H9 (cell line): ENCODE results near the gene OIP5. TPM values are rescaled to one million over a fixed set of nuclear protein-coding genes. Genes with fewer than 3 reads are reported as not detected.

ENCODE experiments used
- DNase-seq: peaks from one replicate; pipeline ENCODE4 v3.0.0-alpha.2; 2017
- H2AFZ ChIP-seq: one replicate; pipeline ENCODE4 v1.6.1; 2013; ENCODE audit warnings: mild to moderate bottlenecking, low read length, control low read depth, moderate library complexity
- H2AK5ac ChIP-seq: 2 replicates; pipeline ENCODE4 v1.6.1; 2013; ENCODE audit warnings: low read length, control low read depth, mixed read lengths; ENCODE audit not compliant: insufficient read length
- H2BK120ac ChIP-seq: one replicate; pipeline ENCODE4 v1.6.1; 2013; ENCODE audit warnings: low read depth, mild to moderate bottlenecking, low read length, control low read depth, inconsistent platforms; ENCODE audit not compliant: poor library complexity, severe bottlenecking
- H2BK12ac ChIP-seq: 2 replicates; pipeline ENCODE4 v1.6.1; 2013; ENCODE audit warnings: low read length, control low read depth, mixed read lengths, low read depth; ENCODE audit not compliant: insufficient read length
- H2BK15ac ChIP-seq: 2 replicates; pipeline ENCODE4 v1.6.1; 2013; ENCODE audit warnings: low read depth, low read length, control low read depth
- H2BK20ac ChIP-seq: one replicate; pipeline ENCODE4 v1.6.1; 2013; ENCODE audit warnings: low read depth, mild to moderate bottlenecking, low read length, control low read depth, inconsistent platforms; ENCODE audit not compliant: poor library complexity, severe bottlenecking
- H2BK5ac ChIP-seq: 2 replicates; pipeline ENCODE4 v1.6.1; 2013; ENCODE audit warnings: low read length, control low read depth, mixed read lengths; ENCODE audit not compliant: insufficient read length
- H3K14ac ChIP-seq: 2 replicates; pipeline ENCODE4 v1.6.1; 2013; ENCODE audit warnings: low read length, control low read depth; ENCODE audit not compliant: insufficient read depth
- H3K18ac ChIP-seq: 2 replicates; pipeline ENCODE4 v1.6.1; 2013; ENCODE audit warnings: low read depth, mild to moderate bottlenecking, mixed read lengths, low read length, control low read depth; ENCODE audit not compliant: insufficient read length
- H3K23ac ChIP-seq: 2 replicates; pipeline ENCODE4 v1.6.1; 2013; ENCODE audit warnings: low read length, control low read depth, mixed read lengths, low read depth; ENCODE audit not compliant: insufficient read length
- H3K23me2 ChIP-seq: 2 replicates; pipeline ENCODE4 v1.6.1; 2013; ENCODE audit warnings: low read depth, mild to moderate bottlenecking, mixed read lengths, low read length, control low read depth; ENCODE audit not compliant: insufficient read length, poor library complexity, severe bottlenecking
- H3K27ac ChIP-seq: 2 replicates; pipeline ENCODE4 v1.5.1; 2013; ENCODE audit warnings: low read length, control low read depth, mixed read lengths, low read depth; ENCODE audit not compliant: insufficient read length
- H3K27me3 ChIP-seq: 2 replicates; pipeline ENCODE4 v1.6.1; 2013; ENCODE audit warnings: low read length, control low read depth, inconsistent platforms; ENCODE audit not compliant: insufficient read depth
- H3K4ac ChIP-seq: 2 replicates; pipeline ENCODE4 v1.6.1; 2013; ENCODE audit warnings: low read depth, mild to moderate bottlenecking, control low read depth, inconsistent platforms, low read length, moderate library complexity
- H3K4me1 ChIP-seq: 2 replicates; pipeline ENCODE4 v1.6.1; 2013; ENCODE audit warnings: low read length, control low read depth, inconsistent platforms; ENCODE audit not compliant: insufficient read depth
- H3K4me2 ChIP-seq: 2 replicates; pipeline ENCODE4 v1.6.1; 2013; ENCODE audit warnings: low read length, control low read depth, mixed read lengths; ENCODE audit not compliant: insufficient read length, insufficient read depth
- H3K56ac ChIP-seq: 2 replicates; pipeline ENCODE4 v1.6.1; 2013; ENCODE audit warnings: low read depth, mild to moderate bottlenecking, mixed read lengths, low read length, control low read depth; ENCODE audit not compliant: insufficient read length
- H3K79me1 ChIP-seq: 2 replicates; pipeline ENCODE4 v1.6.1; 2013; ENCODE audit warnings: low read depth, mild to moderate bottlenecking, moderate library complexity, low read length, control low read depth, inconsistent platforms; ENCODE audit not compliant: insufficient read depth, poor library complexity, severe bottlenecking
- H3K79me2 ChIP-seq: 2 replicates; pipeline ENCODE4 v1.6.1; 2013; ENCODE audit warnings: low read length, control low read depth, inconsistent platforms; ENCODE audit not compliant: insufficient read depth
- H3K9ac ChIP-seq: 2 replicates; pipeline ENCODE4 v1.6.1; 2013; ENCODE audit warnings: low read length, control low read depth, mixed read lengths; ENCODE audit not compliant: insufficient read length; ENCODE audit errors: extremely low read depth
- H3K9me3 ChIP-seq: one replicate; pipeline ENCODE4 v1.6.1; 2013; ENCODE audit warnings: low read depth, low read length, inconsistent platforms; ENCODE audit not compliant: control insufficient read depth
- H3T11ph ChIP-seq: one replicate; pipeline ENCODE4 v1.6.1; 2013; ENCODE audit warnings: mild to moderate bottlenecking, low read length, control low read depth, inconsistent platforms
- H4K20me1 ChIP-seq: one replicate; pipeline ENCODE4 v1.6.1; 2013; ENCODE audit not compliant: control insufficient read depth, insufficient read length, insufficient read depth
- H4K5ac ChIP-seq: 2 replicates; pipeline ENCODE4 v1.6.1; 2013; ENCODE audit warnings: low read depth, mild to moderate bottlenecking, mixed read lengths, low read length, control low read depth; ENCODE audit not compliant: insufficient read length
- H4K8ac ChIP-seq: replicated peaks from 2 replicates; pipeline ENCODE4 v1.6.1; 2013; ENCODE audit warnings: low read length, control low read depth, mixed read lengths, low read depth; ENCODE audit not compliant: insufficient read length
- H4K91ac ChIP-seq: 2 replicates; pipeline ENCODE4 v1.6.1; 2013; ENCODE audit warnings: low read depth, mild to moderate bottlenecking, moderate library complexity, mixed read lengths, low read length, control low read depth; ENCODE audit not compliant: insufficient read length
- H3K27ac Mint-ChIP-seq, 3 experiments: 2 replicates in 2 of 3; 3 replicates in 1 of 3; pipeline ENCODE4 v1.8.0; 2020 to 2021; ENCODE audit warnings: mixed read lengths in 3 of 3, mild to moderate bottlenecking in 1 of 3, moderate library complexity in 1 of 3
- H3K27me3 Mint-ChIP-seq: 2 replicates; pipeline ENCODE4 v1.8.0; 2021; ENCODE audit warnings: low read depth, mild to moderate bottlenecking, moderate library complexity, mixed read lengths
- H3K36me3 Mint-ChIP-seq, 3 experiments: 2 replicates in 2 of 3; 3 replicates in 1 of 3; pipeline ENCODE4 v1.8.0; 2020 to 2021; ENCODE audit warnings: low read depth in 3 of 3, mixed read lengths in 3 of 3; ENCODE audit not compliant: insufficient read depth in 1 of 3
- H3K4me1 Mint-ChIP-seq, 2 experiments: 2 replicates each; pipeline ENCODE4 v1.8.0; 2020; ENCODE audit warnings: mixed read lengths in 2 of 2
- H3K4me3 Mint-ChIP-seq, 2 experiments: 2 replicates in 1 of 2; 3 replicates in 1 of 2; pipeline ENCODE4 v1.8.0; 2020 to 2021; ENCODE audit warnings: mild to moderate bottlenecking in 2 of 2, mixed read lengths in 2 of 2, moderate library complexity in 1 of 2
- H3K9me3 Mint-ChIP-seq, 2 experiments: 2 replicates in 1 of 2; 3 replicates in 1 of 2; pipeline ENCODE4 v1.8.0; 2020; ENCODE audit warnings: mild to moderate bottlenecking in 2 of 2, mixed read lengths in 2 of 2, moderate library complexity in 1 of 2
- CTCF ChIP-seq: fragments of 200-600 bp; sonication (generic); conservative IDR thresholded peaks from 3 replicates; pipeline ENCODE4 v1.8.0; 2021; ENCODE audit warnings: antibody characterized with exemption, mild to moderate bottlenecking
- WGBS: extraction: QIAGEN DNeasy Blood & Tissue Kit; methylation state at CpG from one replicate; pipeline ENCODE4 v1.1.7; 2013; ENCODE audit warnings: missing lambda C conversion rate, low lambda C conversion rate, mixed read lengths; ENCODE audit not compliant: insufficient read length; ENCODE audit errors: extremely low coverage; 5-methylcytosine and 5-hydroxymethylcytosine counted together
- total RNA-seq: library from RNA; stranded (reverse); gene quantifications from 2 replicates; pipeline ENCODE4 v1.2.1, GENCODE V29; 2021

The OIP5 gene
- total RNA-seq, 1 experiment from 2014 or later: 30.9 TPM

GRCh38 chr15:41285285-41285684, 47.1 kb downstream of the OIP5 start:
- H3K27me3 ChIP-seq: no peaks in the 10 kb centered on the region
- Mint-ChIP-seq H3K9me3 (no peaks in the 10 kb centered on the region; a peak in 1 of 5 replicates), H3K27ac (peak overlapping the region; percentile 98 to 100 (median 99); a peak in 6 of 7 replicates), H3K4me1 (peaks cover 18 to 30% of the 10 kb centered on the region in 2 experiments), H3K4me3 (peak overlapping the region; percentile 97 to 98), H3K36me3 (peaks cover 41 to 48% (median 43%) of the 10 kb centered on the region in 3 experiments), H3K27me3 (no peaks in the 10 kb centered on the region)
- H4K20me1 ChIP-seq: no peaks in the 10 kb centered on the region
- no peak overlapping the region for H2BK12ac ChIP-seq
- H3K23me2 ChIP-seq: peaks cover 8% of the 10 kb centered on the region
- H3K79me1 ChIP-seq: peaks cover 7% of the 10 kb centered on the region
- no peak overlapping the region for H3K56ac ChIP-seq
- no peak overlapping the region for H3K23ac ChIP-seq
- no peak overlapping the region for H3K14ac ChIP-seq
- no peak overlapping the region for H2BK120ac ChIP-seq
- H2BK5ac ChIP-seq: no peak overlapping the region
- no peak overlapping the region for H4K8ac ChIP-seq
- WGBS: no CpG with 5 or more reads among the region's 7 CpGs
- no peak overlapping the region for H2AK5ac ChIP-seq
- H3K79me2 ChIP-seq: peaks cover 8% of the 10 kb centered on the region; the same call in 1 of the 2 replicates
- H3K9ac ChIP-seq: peak overlapping the region; percentile 98
- H4K91ac ChIP-seq: no peak overlapping the region
- no peaks in the 10 kb centered on the region for H3K9me3 ChIP-seq
- no peak overlapping the region for H2AFZ ChIP-seq
- H2BK20ac ChIP-seq: no peak overlapping the region
- no peak overlapping the region for H2BK15ac ChIP-seq
- no peak overlapping the region for H3K27ac ChIP-seq
- no peak for TF ChIP-seq CTCF
- H3K4me1 ChIP-seq: peaks cover 2% of the 10 kb centered on the region; the same call in 1 of the 2 replicates
- no peak overlapping the region for H3T11ph ChIP-seq
- peak overlapping the region; percentile 88 for H3K4me2 ChIP-seq
- H3K4ac ChIP-seq: no peak overlapping the region
- DNase-seq: peak; percentile 48
- no peak overlapping the region for H3K18ac ChIP-seq
- H4K5ac ChIP-seq: no peak overlapping the region
